Fibroblast of lung (primary cell): ENCODE measurements around the gene RPS24. TPM values are rescaled to one million over a fixed set of nuclear protein-coding genes. Genes with fewer than 3 reads are reported as not detected.

ENCODE experiments used
- DNase-seq, 2 donors: peaks; one replicate each; pipeline versions ENCODE4 v3.0.0 to v3.0.0-alpha.2; 2010; ENCODE audit warnings: low read depth in 2 of 2
- H2AFZ ChIP-seq: 2 replicates; pipeline ENCODE4 v1.5.1; 2012; ENCODE audit warnings: low read length, control low read depth, inconsistent platforms
- H3K27ac ChIP-seq: 2 replicates; pipeline ENCODE4 v1.5.1; 2011; ENCODE audit warnings: low read length, control low read depth; ENCODE audit not compliant: insufficient read depth
- H3K27me3 ChIP-seq: 2 replicates; pipeline ENCODE4 v1.5.1; 2011; ENCODE audit warnings: mild to moderate bottlenecking, low read length; ENCODE audit not compliant: control insufficient read depth, insufficient read depth
- H3K36me3 ChIP-seq: 2 replicates; pipeline ENCODE4 v1.5.1; 2011; ENCODE audit warnings: low read length; ENCODE audit not compliant: control insufficient read depth, insufficient read depth
- H3K4me1 ChIP-seq: 2 replicates; pipeline ENCODE4 v1.5.1; 2011; ENCODE audit warnings: low read length; ENCODE audit not compliant: control insufficient read depth, insufficient read depth; ENCODE audit errors: extremely low read depth
- H3K4me2 ChIP-seq: 2 replicates; pipeline ENCODE4 v1.5.1; 2011; ENCODE audit warnings: low read length, control low read depth; ENCODE audit not compliant: insufficient read depth; ENCODE audit errors: extremely low read depth
- H3K4me3 ChIP-seq, 4 experiments: fragments of 200-600 bp in 1 of 4; sonication (generic) in 1 of 4; replicated peaks in 1 of 4; 2 replicates each; pipeline ENCODE4 v1.5.1; 2011 to 2016; ENCODE audit warnings: low read length in 4 of 4, low read depth in 3 of 4, mild to moderate bottlenecking in 3 of 4, control low read depth in 2 of 4, inconsistent platforms in 1 of 4, mixed read lengths in 1 of 4; ENCODE audit not compliant: insufficient read depth in 1 of 4; ENCODE audit errors: control extremely low read depth in 1 of 4
- H3K79me2 ChIP-seq: 2 replicates; pipeline ENCODE4 v1.5.1; 2012; ENCODE audit warnings: mild to moderate bottlenecking, low read length, inconsistent platforms; ENCODE audit not compliant: control insufficient read depth, insufficient read depth
- H3K9ac ChIP-seq: 2 replicates; pipeline ENCODE4 v1.5.1; 2011; ENCODE audit warnings: mild to moderate bottlenecking, low read length, control low read depth; ENCODE audit not compliant: insufficient read depth
- H3K9me3 ChIP-seq: 2 replicates; pipeline ENCODE4 v1.5.1; 2012; ENCODE audit warnings: low read depth, low read length; ENCODE audit not compliant: control insufficient read depth, insufficient read depth
- H4K20me1 ChIP-seq: 2 replicates; pipeline ENCODE4 v1.5.1; 2011; ENCODE audit warnings: low read length; ENCODE audit not compliant: control insufficient read depth, insufficient read depth; ENCODE audit errors: extremely low read depth
- EZH2 ChIP-seq: IDR thresholded peaks from 2 replicates; pipeline ENCODE4 v1.5.1; 2012; ENCODE audit warnings: low read length, control low read depth, mild to moderate bottlenecking; ENCODE audit errors: missing control alignments
- polyA plus RNA-seq, 2 donors: library from polyadenylated mRNA; depleted of rRNA in 1 of 2; stranded (reverse) in 1 of 2; unstranded in 1 of 2; fragments of >200 nt; gene quantifications; 2 replicates each; pipeline ENCODE4 v1.2.1, GENCODE V29; 2011 to 2012; ENCODE audit warnings: missing spikeins in 1 of 2
- total RNA-seq: library from RNA; depleted of rRNA; stranded (reverse); fragments of >200 nt; gene quantifications from 2 replicates; pipeline ENCODE4 v1.2.1, GENCODE V29; 2014
- TF ChIP-seq, protein P1 (sequence below), 2 donors: IDR thresholded peaks in 1 of 2; conservative IDR thresholded peaks in 1 of 2; 1 replicate in 1 of 2; 2 replicates in 1 of 2; pipeline ENCODE4 v1.5.1; 2011 to 2012; ENCODE audit warnings: low read length in 2 of 2, control low read depth in 1 of 2, inconsistent platforms in 1 of 2, low read depth in 1 of 2, mild to moderate bottlenecking in 1 of 2

Gene RPS24
- total and polyA plus RNA-seq, 2 donors (not counting 1 experiment from before 2014, with no cell fraction given), result 1,917 to 4,192 TPM

DNA sequence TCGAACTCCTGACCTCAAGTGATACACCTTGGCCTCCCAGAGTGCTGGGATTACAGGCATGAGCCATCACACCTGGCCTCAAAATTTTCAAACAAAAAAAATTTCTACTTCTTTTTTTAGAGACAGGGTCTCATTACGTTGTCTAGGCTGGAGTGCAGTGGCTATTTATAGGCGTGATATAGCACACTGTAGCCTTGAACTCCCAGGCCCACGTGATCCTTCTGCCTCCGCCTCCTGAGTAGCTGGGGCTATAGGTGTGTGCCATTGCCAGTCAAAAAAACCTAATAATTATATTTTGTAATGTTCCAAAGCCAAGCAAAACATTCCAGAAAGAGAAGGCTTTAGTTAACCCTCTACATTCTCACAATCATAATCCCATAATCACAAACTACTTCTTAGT, 18.1 kb upstream of the RPS24 start:
- Histone ChIP-seq H4K20me1 (no peaks in the 10 kb centered on the region), H3K4me1 (no peaks in the 10 kb centered on the region), H3K9ac (no peak overlapping the region), H3K4me2 (no peak overlapping the region), H3K79me2 (no peaks in the 10 kb centered on the region), H3K36me3 (peaks cover 6% of the 10 kb centered on the region), H3K4me3 (no peak overlapping the region), H2AFZ (no peak overlapping the region), H3K27me3 (no peaks in the 10 kb centered on the region), H3K27ac (no peak overlapping the region), H3K9me3 (no peaks in the 10 kb centered on the region)
- TF ChIP-seq, protein P1, sequence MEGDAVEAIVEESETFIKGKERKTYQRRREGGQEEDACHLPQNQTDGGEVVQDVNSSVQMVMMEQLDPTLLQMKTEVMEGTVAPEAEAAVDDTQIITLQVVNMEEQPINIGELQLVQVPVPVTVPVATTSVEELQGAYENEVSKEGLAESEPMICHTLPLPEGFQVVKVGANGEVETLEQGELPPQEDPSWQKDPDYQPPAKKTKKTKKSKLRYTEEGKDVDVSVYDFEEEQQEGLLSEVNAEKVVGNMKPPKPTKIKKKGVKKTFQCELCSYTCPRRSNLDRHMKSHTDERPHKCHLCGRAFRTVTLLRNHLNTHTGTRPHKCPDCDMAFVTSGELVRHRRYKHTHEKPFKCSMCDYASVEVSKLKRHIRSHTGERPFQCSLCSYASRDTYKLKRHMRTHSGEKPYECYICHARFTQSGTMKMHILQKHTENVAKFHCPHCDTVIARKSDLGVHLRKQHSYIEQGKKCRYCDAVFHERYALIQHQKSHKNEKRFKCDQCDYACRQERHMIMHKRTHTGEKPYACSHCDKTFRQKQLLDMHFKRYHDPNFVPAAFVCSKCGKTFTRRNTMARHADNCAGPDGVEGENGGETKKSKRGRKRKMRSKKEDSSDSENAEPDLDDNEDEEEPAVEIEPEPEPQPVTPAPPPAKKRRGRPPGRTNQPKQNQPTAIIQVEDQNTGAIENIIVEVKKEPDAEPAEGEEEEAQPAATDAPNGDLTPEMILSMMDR (conservative IDR thresholded peaks at IDR 0.05 in 1 of 2, IDR thresholded peaks at IDR 0.05 in 1 of 2; ENCODE audit: low read depth in 1 of 2, low read length in 2 of 2), result no peak
- TF ChIP-seq EZH2, result no peak
- DNase-seq, result no peak

- H3K4me2 ChIP-seq, result no peak overlapping the region
- no peaks in the 10 kb centered on the region for H3K4me1 ChIP-seq
- H3K27me3 ChIP-seq, result no peaks in the 10 kb centered on the region
- no peaks in the 10 kb centered on the region for H3K79me2 ChIP-seq
- H3K27ac ChIP-seq, result no peak overlapping the region
- DNase-seq, result no peak
- TF ChIP-seq, protein P1 (conservative IDR thresholded peaks at IDR 0.05 in 1 of 2, IDR thresholded peaks at IDR 0.05 in 1 of 2; ENCODE audit: low read depth in 1 of 2, low read length in 2 of 2), result no peak
- TF ChIP-seq EZH2, result no peak
- peaks cover 14% of the 10 kb centered on the region for H3K36me3 ChIP-seq
- H2AFZ ChIP-seq, result no peak overlapping the region
- H3K9ac ChIP-seq, result no peak overlapping the region
- no peaks in the 10 kb centered on the region for H4K20me1 ChIP-seq
- no peak overlapping the region for H3K4me3 ChIP-seq
- no peaks in the 10 kb centered on the region for H3K9me3 ChIP-seq
Measured at GRCh38 chr10:78017856-78018255, 15.8 kb upstream of the RPS24 start.

DNA sequence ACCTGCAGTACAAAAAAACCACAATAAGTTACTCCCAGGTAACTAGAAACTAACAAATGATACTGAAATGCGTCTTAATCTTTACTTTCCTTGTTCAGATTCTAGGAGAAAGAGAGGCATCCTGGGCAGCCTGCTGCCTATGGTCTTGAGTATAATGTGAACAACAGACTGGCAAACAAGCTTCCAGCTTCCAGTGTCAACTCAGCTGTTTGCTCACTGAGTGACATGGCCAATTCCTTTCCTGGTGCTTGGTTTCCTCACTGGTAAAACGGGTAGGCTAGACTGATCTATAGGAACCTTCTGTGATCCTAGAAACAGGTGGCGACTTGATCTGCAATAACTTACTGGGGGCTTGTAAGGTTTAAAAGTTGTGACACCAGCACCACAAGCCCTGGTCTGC, 14.4 kb upstream of the RPS24 start:
- DNase-seq, result no peak
- no peak overlapping the region for H2AFZ ChIP-seq
- H3K27ac ChIP-seq, result no peak overlapping the region
- H3K27me3 ChIP-seq, result no peaks in the 10 kb centered on the region
- H3K4me3 ChIP-seq, result no peak overlapping the region
- H3K4me1 ChIP-seq, result no peaks in the 10 kb centered on the region
- TF ChIP-seq EZH2, result no peak
- TF ChIP-seq, protein P1 (conservative IDR thresholded peaks at IDR 0.05 in 1 of 2, IDR thresholded peaks at IDR 0.05 in 1 of 2; ENCODE audit: low read depth in 1 of 2, low read length in 2 of 2), result no peak
- H3K9me3 ChIP-seq, result no peaks in the 10 kb centered on the region
- no peak overlapping the region for H3K4me2 ChIP-seq
- no peak overlapping the region for H3K9ac ChIP-seq
- no peaks in the 10 kb centered on the region for H4K20me1 ChIP-seq
- no peaks in the 10 kb centered on the region for H3K79me2 ChIP-seq
- H3K36me3 ChIP-seq, result peaks cover 21% of the 10 kb centered on the region
